Loucy (cell line): ENCODE measurements around the gene PTPN5.

Experiments used
- H2AFZ ChIP-seq: fragments of 200-600 bp; sonication (generic); 2 replicates; pipeline ENCODE4 v1.6.0; 2016; ENCODE audit warnings: antibody characterized with exemption, mild to moderate bottlenecking, low read length, moderate library complexity
- H3F3A ChIP-seq: fragments of 200-600 bp; 2 replicates; pipeline ENCODE4 v1.6.0; 2016; ENCODE audit warnings: antibody characterized with exemption, low read depth, mild to moderate bottlenecking
- H3K27me3 ChIP-seq: fragments of 200-600 bp; sonication (generic); 2 replicates; pipeline ENCODE4 v1.6.1; 2014; ENCODE audit warnings: low read length, mild to moderate bottlenecking; ENCODE audit not compliant: insufficient read depth, poor library complexity, severe bottlenecking
- H3K36me3 ChIP-seq: fragments of 200-600 bp; sonication (generic); 2 replicates; pipeline ENCODE4 v1.6.1; 2016; ENCODE audit warnings: low read length; ENCODE audit not compliant: insufficient read depth
- H3K4me1 ChIP-seq: fragments of 200-600 bp; sonication (generic); 2 replicates; pipeline ENCODE4 v1.5.1; 2014; ENCODE audit warnings: low read length, mild to moderate bottlenecking; ENCODE audit not compliant: insufficient read depth, poor library complexity, severe bottlenecking
- H3K4me2 ChIP-seq: fragments of 200-600 bp; sonication (generic); 2 replicates; pipeline ENCODE4 v1.6.0; 2014; ENCODE audit warnings: antibody characterized with exemption, low read length, low read depth, mild to moderate bottlenecking; ENCODE audit not compliant: poor library complexity, severe bottlenecking
- H3K4me3 ChIP-seq: fragments of 200-600 bp; sonication (generic); 2 replicates; pipeline ENCODE4 v1.5.1; 2014; ENCODE audit warnings: low read length, mild to moderate bottlenecking, mixed read lengths; ENCODE audit not compliant: poor library complexity, severe bottlenecking
- H3K79me2 ChIP-seq: fragments of 200-600 bp; sonication (generic); 2 replicates; pipeline ENCODE4 v1.6.1; 2014; ENCODE audit warnings: low read length; ENCODE audit not compliant: insufficient read depth
- H3K9ac ChIP-seq: fragments of 200-600 bp; sonication (generic); 2 replicates; pipeline ENCODE4 v1.6.0; 2014; ENCODE audit warnings: mild to moderate bottlenecking, low read depth, low read length, moderate library complexity; ENCODE audit not compliant: poor library complexity, severe bottlenecking
- H3K9me2 ChIP-seq: fragments of 200-600 bp; sonication (generic); replicated peaks from 2 replicates; pipeline ENCODE4 v1.6.1; 2016; ENCODE audit warnings: low read depth, low read length, mixed read lengths
- H3K9me3 ChIP-seq: fragments of 200-600 bp; sonication (generic); 2 replicates; pipeline ENCODE4 v1.6.1; 2014; ENCODE audit warnings: mild to moderate bottlenecking, antibody characterized with exemption, low read length, low read depth; ENCODE audit not compliant: insufficient read depth
- H4K20me1 ChIP-seq: fragments of 200-600 bp; sonication (generic); 2 replicates; pipeline ENCODE4 v1.6.0; 2014; ENCODE audit warnings: antibody characterized with exemption, low read length, mild to moderate bottlenecking; ENCODE audit not compliant: insufficient read depth, poor library complexity, severe bottlenecking
- CTCF ChIP-seq: fragments of 200-600 bp; sonication (generic); conservative IDR thresholded peaks from 2 replicates; pipeline ENCODE4 v1.5.1; 2014; ENCODE audit warnings: mild to moderate bottlenecking, antibody characterized with exemption, low read length
- EZH2phosphoT487 ChIP-seq: fragments of 200-600 bp; IDR thresholded peaks from 2 replicates; pipeline ENCODE4 v1.6.1; 2018; ENCODE audit warnings: antibody characterized with exemption, mild to moderate bottlenecking, moderate library complexity, borderline replicate concordance

PTPN5 gene

GRCh38 chr11:18771266-18772035, 20.1 kb downstream of the PTPN5 start:
- Histone ChIP-seq H3K4me2 (no peak overlapping the region), H3K9ac (no peak overlapping the region), H3K4me1 (no peaks in the 10 kb centered on the region), H4K20me1 (no peaks in the 10 kb centered on the region), H3K79me2 (no peaks in the 10 kb centered on the region), H3K36me3 (no peaks in the 10 kb centered on the region), H2AFZ (no peak overlapping the region), H3F3A (no peaks in the 10 kb centered on the region), H3K27me3 (no peaks in the 10 kb centered on the region), H3K9me3 (no peaks in the 10 kb centered on the region), H3K4me3 (no peak overlapping the region), H3K9me2 (no peaks in the 10 kb centered on the region)
- TF ChIP-seq CTCF (no peak), EZH2phosphoT487 (no peak)

- Histone ChIP-seq H4K20me1 (no peaks in the 10 kb centered on the region), H3K9me2 (no peaks in the 10 kb centered on the region), H3K9me3 (no peaks in the 10 kb centered on the region), H3F3A (no peaks in the 10 kb centered on the region), H3K4me2 (no peak overlapping the region), H3K4me1 (no peaks in the 10 kb centered on the region), H3K4me3 (no peak overlapping the region), H3K27me3 (no peaks in the 10 kb centered on the region), H3K9ac (no peak overlapping the region), H3K36me3 (no peaks in the 10 kb centered on the region), H3K79me2 (no peaks in the 10 kb centered on the region), H2AFZ (no peak overlapping the region)
- no peak for TF ChIP-seq EZH2phosphoT487
- no peak for TF ChIP-seq CTCF
Measured at GRCh38 chr11:18770479-18771125, 21.0 kb downstream of the PTPN5 start.

GRCh38 chr11:18769802-18770456, 21.7 kb downstream of the PTPN5 start:
- no peaks in the 10 kb centered on the region for H3K4me1 ChIP-seq
- no peaks in the 10 kb centered on the region for H3K9me2 ChIP-seq
- H3K4me2 ChIP-seq, result no peak overlapping the region
- H3K9me3 ChIP-seq, result no peaks in the 10 kb centered on the region
- no peak overlapping the region for H3K4me3 ChIP-seq
- H3K36me3 ChIP-seq, result no peaks in the 10 kb centered on the region
- TF ChIP-seq EZH2phosphoT487 (no peak), CTCF (no peak)
- no peaks in the 10 kb centered on the region for H3K27me3 ChIP-seq
- no peak overlapping the region for H3K9ac ChIP-seq
- no peak overlapping the region for H2AFZ ChIP-seq
- no peaks in the 10 kb centered on the region for H3K79me2 ChIP-seq
- H4K20me1 ChIP-seq, result no peaks in the 10 kb centered on the region
- no peaks in the 10 kb centered on the region for H3F3A ChIP-seq
